ENCODE measurements around the gene TSFM. TPM values are rescaled to one million over a fixed set of nuclear protein-coding genes. Genes with fewer than 3 reads are reported as not detected.

Gene TSFM
- total and polyA plus RNA-seq, 4 donors: 17.1 to 40.0 (median 26.0) TPM

DNA sequence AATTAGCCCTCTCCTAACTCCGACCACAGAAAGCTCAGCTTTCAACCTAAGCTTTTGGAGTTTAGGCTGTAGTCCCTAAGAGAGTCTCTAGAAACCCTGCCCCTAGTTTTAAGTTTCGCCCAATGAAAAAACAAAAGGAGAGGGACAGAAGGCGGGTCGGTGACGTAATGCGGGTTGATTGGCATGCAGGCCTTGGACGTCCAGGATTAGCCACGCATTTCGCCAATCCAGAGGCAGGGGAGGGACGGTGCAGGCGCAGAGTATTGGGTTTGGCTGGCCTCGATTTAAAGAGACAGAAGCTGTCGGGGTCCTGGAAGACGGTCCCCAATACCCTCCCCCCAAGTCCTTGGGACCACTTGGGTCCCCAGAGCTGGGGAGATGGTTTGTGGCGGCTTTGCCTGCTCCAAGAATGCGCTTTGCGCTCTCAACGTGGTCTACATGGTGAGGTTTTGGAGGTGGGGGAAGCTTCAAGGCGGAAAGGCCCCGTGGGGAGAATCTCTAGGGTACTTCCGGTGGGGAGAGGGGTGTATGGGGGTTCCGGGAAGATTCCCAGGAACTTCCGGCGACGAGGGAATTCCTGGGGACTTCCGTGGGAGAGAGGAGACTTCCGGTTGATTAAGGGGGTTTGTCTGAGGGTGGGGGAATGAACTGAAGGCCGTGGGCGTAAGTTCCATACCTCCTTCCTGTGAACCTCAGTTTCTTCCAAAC, 37.7 kb upstream of the TSFM start, which contains the start of gene TSPAN31:
TSPAN31 (plus strand) TSS at position 263 of the 708 bp plus-strand sequence; CDS start at position 379, 116 bp downstream.
- 0% methylated on average over 29 of the region's 29 CpGs for WGBS, 2 donors
- H3K4me3 ChIP-seq: peak within 1 kb of the TSS; percentile 81
- peaks cover 0 to 27% (median 24%) of the 10 kb centered on the region in 3 donors for H3K27me3 ChIP-seq (ENCODE audit: control insufficient read depth in 3 of 3, insufficient read depth in 3 of 3, low read length in 2 of 3)
- no peak for TF ChIP-seq CTCF (IDR thresholded peaks at IDR 0.05; ENCODE audit: control extremely low read depth, extremely low read depth)
- peaks cover 0 to 12% (median 4%) of the 10 kb centered on the region in 5 donors for H3K4me1 ChIP-seq (ENCODE audit: control insufficient read depth in 5 of 5, insufficient read depth in 5 of 5, low read length in 5 of 5)
- H3K9me3 ChIP-seq (ENCODE audit: control insufficient read depth in 4 of 4, insufficient read depth in 3 of 4, low read length in 3 of 4): no peaks in the 10 kb centered on the region
- peak within 1 kb of the TSS; percentile 89 to 91 for H3K9ac ChIP-seq (ENCODE audit: insufficient read depth in 1 of 2, low read length in 2 of 2)
- ATAC-seq (ENCODE audit: insufficient read depth, low FRiP score) (peak; percentile 94), DNase-seq (peak; percentile 98 to 100 (median 99))
- peak within 1 kb of the TSS; percentile 93 to 97 for H3K27ac ChIP-seq (ENCODE audit: low read depth in 1 of 2, low read length in 1 of 2)
- H3K36me3 ChIP-seq (ENCODE audit: control insufficient read depth in 4 of 4, insufficient read depth in 4 of 4, low read length in 4 of 4): peaks cover 9 to 25% (median 14%) of the 10 kb centered on the region in 4 donors

GRCh38 chr12:57745485-57745881, 37.1 kb upstream of the TSFM start:
- H3K27me3 ChIP-seq (ENCODE audit: control insufficient read depth in 3 of 3, insufficient read depth in 3 of 3, low read length in 2 of 3): peaks cover 0 to 23% (median 19%) of the 10 kb centered on the region in 3 donors
- DNase-seq (no peak), ATAC-seq (ENCODE audit: insufficient read depth, low FRiP score) (peak; percentile 0)
- no peak for TF ChIP-seq CTCF (IDR thresholded peaks at IDR 0.05; ENCODE audit: control extremely low read depth, extremely low read depth)
- peak overlapping the region; percentile 81 for H3K4me3 ChIP-seq
- H3K9me3 ChIP-seq (ENCODE audit: control insufficient read depth in 4 of 4, insufficient read depth in 3 of 4, low read length in 3 of 4): no peaks in the 10 kb centered on the region
- 40 to 41% methylated on average over 8 of the region's 8 CpGs for WGBS, 2 donors
- peak overlapping the region; percentile 89 to 91 for H3K9ac ChIP-seq (ENCODE audit: insufficient read depth in 1 of 2, low read length in 2 of 2)
- peaks cover 9 to 29% (median 18%) of the 10 kb centered on the region in 4 donors for H3K36me3 ChIP-seq (ENCODE audit: control insufficient read depth in 4 of 4, insufficient read depth in 4 of 4, low read length in 4 of 4)
- peaks cover 0 to 14% (median 4%) of the 10 kb centered on the region in 5 donors for H3K4me1 ChIP-seq (ENCODE audit: control insufficient read depth in 5 of 5, insufficient read depth in 5 of 5, low read length in 5 of 5)
- peak overlapping the region; percentile 86 to 97 for H3K27ac ChIP-seq (ENCODE audit: low read depth in 1 of 2, low read length in 1 of 2)

- Histone ChIP-seq H3K27ac (ENCODE audit: low read depth in 1 of 2, low read length in 1 of 2) (no peak overlapping the region), H3K27me3 (ENCODE audit: control insufficient read depth in 3 of 3, insufficient read depth in 3 of 3, low read length in 2 of 3) (peaks cover 0 to 17% (median 14%) of the 10 kb centered on the region in 3 donors), H3K4me1 (ENCODE audit: control insufficient read depth in 5 of 5, insufficient read depth in 5 of 5, low read length in 5 of 5) (peaks cover 0 to 18% (median 6%) of the 10 kb centered on the region in 5 donors), H3K36me3 (ENCODE audit: control insufficient read depth in 4 of 4, insufficient read depth in 4 of 4, low read length in 4 of 4) (peaks cover 9 to 33% (median 22%) of the 10 kb centered on the region in 4 donors), H3K9ac (ENCODE audit: insufficient read depth in 1 of 2, low read length in 2 of 2) (no peak overlapping the region), H3K9me3 (ENCODE audit: control insufficient read depth in 4 of 4, insufficient read depth in 3 of 4, low read length in 3 of 4) (no peaks in the 10 kb centered on the region), H3K4me3 (no peak overlapping the region)
- 90 to 96% methylated on average over 3 of the region's 3 CpGs for WGBS, 2 donors
- no peak for ATAC-seq (ENCODE audit: insufficient read depth, low FRiP score)
- DNase-seq: no peak
- no peak for TF ChIP-seq CTCF (IDR thresholded peaks at IDR 0.05; ENCODE audit: control extremely low read depth, extremely low read depth)
Measured at GRCh38 chr12:57746025-57746424, 36.6 kb upstream of the TSFM start.

Data from lung (tissue), 12 donors.